MG63 (cell line): ENCODE measurements around the gene SIMC1. TPM values are rescaled to one million over a fixed set of nuclear protein-coding genes. Genes with fewer than 3 reads are reported as not detected.
"Not testable (repeated sequence)": the region's sequence is repeated elsewhere in the genome, so short reads cannot be mapped to it uniquely, and the experiment has no call there.

Source experiments
- DNase-seq: peaks from one replicate; pipeline ENCODE4 v3.0.0-alpha.2; 2020
- H3K27me3 ChIP-seq: fragments of 250-450 bp; sonication (Bioruptor Pico); 2 replicates; pipeline ENCODE4 v1.5.1; 2020; ENCODE audit warnings: mild to moderate bottlenecking, moderate library complexity
- H3K36me3 ChIP-seq: fragments of 250-450 bp; sonication (Bioruptor Pico); 2 replicates; pipeline ENCODE4 v1.5.1; 2020; ENCODE audit warnings: mild to moderate bottlenecking, moderate library complexity
- H3K4me3 ChIP-seq: fragments of 250-450 bp; sonication (Bioruptor Pico); 2 replicates; pipeline ENCODE4 v1.5.1; 2020; ENCODE audit warnings: mild to moderate bottlenecking, moderate library complexity
- H3K9me3 ChIP-seq: fragments of 250-450 bp; sonication (Bioruptor Pico); 2 replicates; pipeline ENCODE4 v1.5.1; 2020; ENCODE audit warnings: mild to moderate bottlenecking, moderate library complexity
- total RNA-seq: library from RNA; depleted of rRNA; stranded (reverse); fragments of >200 nt; shearing (Covaris generic); gene quantifications from 2 replicates; pipeline ENCODE4 v1.2.3, GENCODE V29; 2014; ENCODE audit warnings: low replicate concordance

SIMC1 gene
- total RNA-seq, 1 experiment from 2014 or later = 23.4 TPM

GRCh38 chr5:176199803-176200399 lies 38.3 kb upstream of the SIMC1 start:
- H3K36me3 ChIP-seq, DNase-seq, H3K4me3 ChIP-seq, H3K27me3 ChIP-seq, H3K9me3 ChIP-seq: not testable (repeated sequence)

DNA sequence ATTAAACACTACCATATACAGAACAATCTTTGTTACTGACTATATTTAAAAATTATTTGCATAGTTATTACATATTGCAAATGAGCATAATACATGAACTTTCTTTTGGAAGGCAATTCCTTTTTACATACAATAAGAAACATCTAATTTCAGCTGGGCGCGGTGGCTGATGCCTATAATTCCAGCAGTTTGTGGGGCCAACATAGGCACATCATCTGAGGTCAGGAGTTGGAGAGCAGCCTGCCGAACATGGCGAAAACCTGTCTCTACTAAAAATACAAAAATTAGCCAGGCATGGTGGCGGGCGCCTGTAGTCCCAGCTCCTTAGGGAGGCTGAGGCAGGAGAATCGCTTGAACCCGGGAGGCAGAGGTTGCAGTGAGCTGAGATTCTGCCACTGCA lies 36.4 kb upstream of the SIMC1 start:
- H3K27me3 ChIP-seq = no peaks in the 10 kb centered on the region
- H3K4me3 ChIP-seq = no peak overlapping the region
- no peaks in the 10 kb centered on the region for H3K36me3 ChIP-seq
- no peak for DNase-seq
- H3K9me3 ChIP-seq = no peaks in the 10 kb centered on the region

DNA sequence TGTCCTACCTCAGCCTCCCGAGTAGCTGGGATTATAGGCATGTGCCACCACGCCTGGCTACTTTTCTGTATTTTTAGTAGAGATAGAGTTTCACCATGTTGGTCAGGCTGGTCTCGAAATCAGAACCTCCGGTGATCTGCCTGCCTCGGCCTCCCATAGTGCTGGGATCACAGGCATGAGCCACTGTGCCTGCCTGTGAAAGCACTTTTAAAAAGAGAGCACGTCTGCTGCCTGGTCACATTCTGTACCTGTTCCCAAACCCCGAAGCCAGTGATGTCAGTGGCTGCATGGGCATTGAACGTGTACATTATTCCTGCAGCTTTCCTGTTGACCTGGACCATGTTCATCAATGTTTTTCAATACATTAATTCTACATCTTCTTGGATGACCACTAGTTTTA lies 35.1 kb upstream of the SIMC1 start:
- Histone ChIP-seq H3K27me3 (no peaks in the 10 kb centered on the region), H3K4me3 (no peak overlapping the region), H3K9me3 (no peaks in the 10 kb centered on the region), H3K36me3 (no peaks in the 10 kb centered on the region)
- DNase-seq = no peak

GRCh38 chr5:176203535-176203934 lies 34.7 kb upstream of the SIMC1 start:
- not testable (repeated sequence) for H3K4me3 ChIP-seq, H3K36me3 ChIP-seq, H3K27me3 ChIP-seq, DNase-seq, H3K9me3 ChIP-seq

DNA sequence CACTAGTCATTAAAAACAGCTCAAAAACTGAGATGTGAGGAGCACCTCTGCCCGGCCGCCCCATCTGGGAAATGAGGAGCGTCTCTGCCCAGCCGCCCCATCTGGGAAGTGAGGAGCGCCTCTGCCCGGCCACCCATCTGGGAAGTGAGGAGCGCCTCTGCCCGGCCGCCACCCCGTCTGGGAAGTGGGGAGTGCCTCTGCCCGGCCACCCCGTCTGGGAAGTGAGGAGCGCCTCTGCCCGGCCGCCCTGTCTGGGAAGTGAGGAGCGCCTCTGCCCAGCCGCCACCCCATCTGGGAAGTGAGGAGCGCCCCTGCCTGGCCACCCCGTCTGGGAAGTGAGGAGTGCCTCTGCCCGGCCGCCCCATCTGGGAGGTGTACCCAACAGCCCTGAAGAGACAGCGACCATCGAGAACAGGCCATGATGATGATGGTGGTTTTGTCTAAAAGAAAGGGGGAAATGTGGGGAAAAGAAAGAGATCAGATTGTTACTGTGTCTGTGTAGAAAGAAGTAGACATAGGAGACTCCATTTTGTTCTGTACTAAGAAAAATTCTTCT lies 23.7 kb upstream of the SIMC1 start:
- not testable (repeated sequence) for H3K27me3 ChIP-seq, H3K36me3 ChIP-seq, DNase-seq, H3K9me3 ChIP-seq, H3K4me3 ChIP-seq

DNA sequence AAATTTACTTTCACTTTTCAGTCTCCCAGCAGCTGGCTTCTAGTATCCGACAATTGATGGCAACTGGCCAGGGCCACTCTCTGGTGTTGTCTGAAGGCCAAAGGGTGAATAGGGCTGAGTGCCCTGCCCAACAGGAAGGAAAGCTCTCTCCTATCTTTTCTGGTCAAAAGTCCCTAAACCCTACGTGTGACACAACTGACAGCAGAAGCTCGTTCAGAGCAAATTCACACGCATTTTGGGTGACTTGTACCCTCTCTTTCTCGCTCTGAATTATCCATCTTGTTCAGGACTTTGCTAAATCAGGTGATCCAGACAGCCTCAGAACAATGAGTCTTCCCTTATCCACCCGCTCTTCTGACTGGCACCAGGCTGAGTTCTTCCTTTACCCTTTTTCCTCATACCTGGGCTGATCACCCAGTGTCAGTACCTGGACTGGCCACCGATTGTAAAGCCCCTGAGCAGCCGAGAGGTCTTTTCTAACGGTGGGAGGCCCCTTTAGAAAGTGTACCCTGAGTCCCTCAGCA lies 21.8 kb upstream of the SIMC1 start:
- H3K4me3 ChIP-seq, H3K9me3 ChIP-seq, H3K36me3 ChIP-seq, DNase-seq, H3K27me3 ChIP-seq: not testable (repeated sequence)

DNA sequence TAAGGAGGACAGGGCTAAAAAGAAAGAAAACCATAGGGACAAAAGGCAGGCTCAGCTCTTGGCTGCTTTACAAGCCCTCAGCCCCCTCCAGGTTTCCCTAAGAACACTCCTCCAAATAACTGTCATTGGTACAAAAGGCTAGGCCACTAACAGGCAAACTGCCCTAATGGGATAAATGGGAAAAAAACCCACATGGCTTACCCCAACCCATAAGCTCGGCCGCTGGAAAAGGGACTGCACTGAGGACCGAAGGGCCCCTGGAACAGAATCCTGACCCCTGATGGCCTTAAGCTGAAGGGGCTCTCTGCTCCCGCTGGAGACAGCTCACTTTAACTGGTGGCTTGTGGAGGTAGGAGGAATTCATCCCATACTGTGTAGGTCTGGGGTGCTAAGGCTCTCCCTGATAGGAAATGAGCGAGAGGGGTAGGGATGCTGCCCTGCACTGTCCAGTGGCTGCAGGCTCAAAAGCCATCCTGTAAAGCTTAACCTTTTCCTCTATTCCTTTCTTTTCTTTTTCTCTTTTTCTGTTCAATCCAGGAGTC lies 21.0 kb upstream of the SIMC1 start:
- not testable (repeated sequence) for H3K36me3 ChIP-seq

DNA sequence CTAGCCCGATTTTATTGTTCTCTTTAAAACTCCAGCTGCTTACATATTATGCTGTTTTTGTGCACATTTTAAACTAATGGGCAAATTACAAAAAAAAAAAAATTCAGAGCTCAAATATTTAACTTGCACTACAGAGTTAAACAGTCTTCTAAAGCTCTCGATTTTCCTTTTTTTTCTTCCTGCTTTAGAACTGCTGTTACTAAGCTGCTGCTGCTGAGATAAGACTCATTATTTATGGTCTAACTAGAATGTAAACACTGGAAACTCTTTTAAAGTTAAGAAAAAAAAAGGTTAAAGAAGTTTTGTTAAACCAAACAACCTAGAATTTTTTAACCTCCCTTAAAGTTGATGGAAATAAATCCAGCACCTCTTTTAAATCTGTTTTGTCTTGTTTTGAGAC lies 20.5 kb upstream of the SIMC1 start:
- not testable (repeated sequence) for DNase-seq, H3K27me3 ChIP-seq, H3K4me3 ChIP-seq, H3K9me3 ChIP-seq, H3K36me3 ChIP-seq

More for the DNA sequence above, 21.0 kb upstream of the SIMC1 start:
- not testable (repeated sequence) for H3K9me3 ChIP-seq, DNase-seq, H3K4me3 ChIP-seq, H3K27me3 ChIP-seq

GRCh38 chr5:176222006-176222405 lies 16.2 kb upstream of the SIMC1 start:
- H3K36me3 ChIP-seq, H3K27me3 ChIP-seq, H3K9me3 ChIP-seq, DNase-seq, H3K4me3 ChIP-seq: not testable (repeated sequence)

DNA sequence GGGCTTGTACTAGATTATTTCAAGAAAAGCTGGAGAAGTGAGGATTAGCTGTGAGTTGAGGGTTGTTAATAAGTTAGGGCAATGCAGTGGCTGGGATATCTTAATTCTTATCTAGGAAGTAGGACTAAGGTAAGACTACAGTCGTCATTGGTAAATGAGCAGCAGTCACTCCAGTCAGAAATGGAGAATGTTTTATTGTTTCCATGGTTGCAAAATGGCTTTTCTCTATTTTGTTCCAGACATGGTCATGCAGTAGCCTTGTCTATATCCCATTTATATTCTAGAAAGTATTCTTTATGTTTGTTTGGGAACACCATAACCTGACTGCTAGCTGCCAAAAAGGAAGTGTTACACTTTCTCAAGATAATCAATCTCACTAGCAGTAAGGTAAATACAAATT lies 9.9 kb upstream of the SIMC1 start:
- H3K36me3 ChIP-seq, H3K27me3 ChIP-seq, DNase-seq, H3K9me3 ChIP-seq, H3K4me3 ChIP-seq: not testable (repeated sequence)

GRCh38 chr5:176233253-176233652 lies 5.0 kb upstream of the SIMC1 start:
- H3K4me3 ChIP-seq, H3K9me3 ChIP-seq, H3K27me3 ChIP-seq, DNase-seq, H3K36me3 ChIP-seq: not testable (repeated sequence)

GRCh38 chr5:176235155-176235554 lies 3.1 kb upstream of the SIMC1 start:
- H3K36me3 ChIP-seq, H3K4me3 ChIP-seq, H3K9me3 ChIP-seq, H3K27me3 ChIP-seq, DNase-seq: not testable (repeated sequence)

DNA sequence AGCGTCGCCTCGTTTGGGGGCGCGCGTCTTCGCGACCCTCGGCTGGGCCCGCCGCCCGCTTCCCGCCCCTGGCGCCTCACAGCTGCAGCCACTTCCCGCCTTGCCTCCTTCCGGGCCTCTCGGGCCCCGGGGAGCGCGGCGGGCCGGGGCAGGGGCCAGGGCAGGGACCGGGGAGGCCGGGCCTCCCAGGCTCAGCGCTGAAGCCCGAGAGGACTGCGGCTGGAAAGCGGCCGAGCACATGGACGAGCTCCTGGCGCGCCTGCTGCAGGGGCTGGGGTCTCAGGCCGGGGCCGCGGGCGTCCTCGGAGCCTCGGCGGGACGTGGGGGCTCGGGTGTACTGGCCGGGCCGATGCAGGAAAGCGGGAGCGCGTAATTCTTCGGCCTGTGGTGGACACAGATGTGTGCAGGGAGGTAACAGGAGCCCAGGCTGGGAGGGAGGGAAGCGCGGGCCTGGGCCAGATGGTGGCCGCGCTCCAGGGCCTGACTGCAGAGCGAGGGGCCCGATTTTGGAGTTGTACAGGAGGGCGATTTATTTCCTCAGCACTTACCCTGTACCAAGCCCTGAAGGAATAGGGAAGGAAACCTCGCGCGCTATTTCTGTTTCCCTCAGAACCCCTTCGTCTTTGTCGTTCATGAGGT lies 540 bp downstream of the SIMC1 start:
- not testable (repeated sequence) for H3K27me3 ChIP-seq, DNase-seq, H3K36me3 ChIP-seq, H3K9me3 ChIP-seq
- H3K4me3 ChIP-seq = peak overlapping the region; percentile 28; the same call in 1 of the 2 replicates

DNA sequence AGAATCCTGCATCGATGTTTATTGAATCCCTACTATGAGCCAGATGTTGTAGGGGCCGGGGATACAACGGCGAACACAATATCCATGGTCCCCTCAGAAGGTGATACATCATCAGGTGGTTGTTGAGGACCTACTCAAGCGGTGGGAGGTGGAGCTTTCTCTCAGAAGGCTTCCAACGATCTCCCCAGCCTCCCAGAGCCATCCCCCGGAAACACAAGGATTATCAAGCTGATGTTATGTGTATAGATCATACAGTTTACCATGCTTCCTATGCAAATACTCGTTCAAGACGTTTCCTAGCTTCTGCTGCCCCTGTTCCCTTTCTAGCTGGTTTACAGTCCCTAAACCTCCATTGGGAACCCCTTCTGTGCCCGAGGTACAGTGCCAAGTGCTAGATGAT lies 1.1 kb downstream of the SIMC1 start:
- not testable (repeated sequence) for DNase-seq, H3K4me3 ChIP-seq, H3K27me3 ChIP-seq, H3K9me3 ChIP-seq, H3K36me3 ChIP-seq

DNA sequence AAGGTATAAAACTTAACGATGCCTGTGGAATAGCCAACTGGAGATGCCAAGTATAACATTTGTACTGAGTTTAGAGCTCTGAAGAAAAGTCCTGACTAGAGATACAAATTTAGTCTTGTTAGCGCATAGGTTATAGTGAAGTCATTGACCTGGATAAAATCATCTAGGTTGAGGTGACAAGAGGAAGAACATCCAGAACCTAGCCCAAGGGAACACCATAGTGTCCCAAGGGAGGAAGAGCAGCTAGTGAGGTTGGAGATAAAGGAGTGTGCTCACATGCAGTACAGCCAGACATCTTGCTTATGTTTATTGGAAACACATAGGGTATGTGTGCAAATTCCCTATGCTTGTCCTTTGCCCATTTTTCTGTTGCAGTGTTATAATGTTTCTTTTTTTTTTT lies 6.1 kb downstream of the SIMC1 start:
- not testable (repeated sequence) for H3K27me3 ChIP-seq, H3K36me3 ChIP-seq, H3K4me3 ChIP-seq, DNase-seq, H3K9me3 ChIP-seq

GRCh38 chr5:176245074-176245473 lies 6.8 kb downstream of the SIMC1 start:
- H3K36me3 ChIP-seq, H3K27me3 ChIP-seq, DNase-seq, H3K9me3 ChIP-seq, H3K4me3 ChIP-seq: not testable (repeated sequence)

GRCh38 chr5:176245489-176245888 lies 7.3 kb downstream of the SIMC1 start:
- not testable (repeated sequence) for DNase-seq, H3K4me3 ChIP-seq, H3K9me3 ChIP-seq, H3K27me3 ChIP-seq, H3K36me3 ChIP-seq

DNA sequence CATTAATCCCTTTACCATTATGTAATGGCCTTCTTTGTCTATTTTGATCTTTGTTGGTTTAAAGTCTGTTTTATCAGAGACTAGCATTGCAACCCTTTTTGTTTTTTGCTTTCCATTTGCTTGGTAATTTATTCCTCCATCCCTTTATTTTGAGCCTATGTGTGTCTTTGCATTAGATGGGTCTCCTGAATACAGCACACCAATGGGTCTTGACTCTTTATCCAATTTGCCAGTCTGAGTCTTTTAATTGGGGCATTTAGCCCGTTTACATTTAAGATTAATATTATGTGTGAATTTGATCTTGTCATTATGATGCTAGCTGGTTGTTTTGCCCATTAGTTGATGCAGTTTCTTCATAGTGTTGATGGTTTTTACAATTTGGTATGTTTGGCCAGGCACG lies 12.5 kb downstream of the SIMC1 start:
- H3K4me3 ChIP-seq, H3K27me3 ChIP-seq, H3K9me3 ChIP-seq, H3K36me3 ChIP-seq, DNase-seq: not testable (repeated sequence)
